Cardiac muscle cell (in vitro differentiated cells and primary cell): Measurements from ENCODE around the gene HLA-DQB2. TPM values are rescaled to one million over a fixed set of nuclear protein-coding genes. Genes with fewer than 3 reads are reported as not detected.
"Not testable (repeated sequence)": the region's sequence is repeated elsewhere in the genome, so short reads cannot be mapped to it uniquely, and the experiment has no call there.

Experiments
- DNase-seq, 2 donors: peaks; one replicate each; pipeline versions ENCODE4 v3.0.0 to v3.0.0-alpha.2; 2010 to 2017; ENCODE audit warnings: low read depth in 1 of 2, low spot score in 1 of 2
- H3K27ac ChIP-seq: fragments of 200-600 bp; sonication (generic); 2 replicates; pipeline ENCODE4 v1.5.1; 2016
- H3K27me3 ChIP-seq: fragments of 200-600 bp; sonication (generic); 2 replicates; pipeline ENCODE4 v1.6.0; 2016; ENCODE audit warnings: control low read depth
- H3K36me3 ChIP-seq: fragments of 200-600 bp; sonication (generic); 2 replicates; pipeline ENCODE4 v1.5.1; 2016; ENCODE audit warnings: control low read depth
- H3K4me1 ChIP-seq: fragments of 200-600 bp; sonication (generic); 2 replicates; pipeline ENCODE4 v1.8.1; 2017; ENCODE audit warnings: low read depth, mild to moderate bottlenecking, mixed run types
- H3K4me3 ChIP-seq: fragments of 200-600 bp; sonication (generic); 2 replicates; pipeline ENCODE4 v1.5.1; 2016; ENCODE audit warnings: mild to moderate bottlenecking
- H3K9me3 ChIP-seq: fragments of 200-600 bp; sonication (generic); 2 replicates; pipeline ENCODE4 v1.5.1; 2017; ENCODE audit warnings: low read depth, mild to moderate bottlenecking, control low read depth
- CTCF ChIP-seq: IDR thresholded peaks from 2 replicates; pipeline ENCODE4 v1.5.1; 2012; ENCODE audit warnings: low read depth, mild to moderate bottlenecking, low read length
- polyA plus RNA-seq: library from polyadenylated mRNA; unstranded; fragments of >200 nt; fragmentation: Nextera tagmentation; extraction: Ambion mirVana; gene quantifications from 2 replicates; pipeline ENCODE4 v1.2.1, GENCODE V29; 2016
- total RNA-seq: library from RNA; depleted of rRNA; stranded (reverse); fragments of >200 nt; gene quantifications from 2 replicates; pipeline ENCODE4 v1.2.3, GENCODE V29; 2016

The HLA-DQB2 gene
- total RNA-seq (not detected in 2 replicates), polyA plus RNA-seq (not detected in 2 replicates)

DNA sequence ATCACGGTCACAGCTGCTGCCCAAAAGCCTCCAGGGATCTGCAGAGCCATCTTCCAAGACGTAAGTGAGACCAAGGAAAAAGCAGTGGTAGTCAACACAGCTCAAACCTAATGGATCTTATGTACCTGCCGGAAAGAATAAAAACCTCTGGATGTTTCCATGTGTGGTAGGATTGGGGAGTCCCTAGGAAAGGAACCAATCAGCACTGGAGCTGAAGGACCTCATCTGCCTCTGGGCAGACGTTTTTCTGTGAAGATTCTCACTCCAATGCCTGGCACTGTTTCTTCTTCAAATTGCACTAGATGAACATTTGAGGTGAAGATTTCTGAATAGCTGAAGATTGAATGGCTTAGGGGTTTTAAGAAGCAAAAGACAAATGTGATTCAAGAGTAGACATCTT, at the start of gene HLA-DQB2:
TSS of gene HLA-DQB2 (minus strand) at position 112 of the 400 bp plus-strand sequence. CDS start at position 50, 62 bp downstream.
- Histone ChIP-seq H3K9me3 (no peaks in the 10 kb centered on the region), H3K4me3 (no peak within 1 kb of the TSS), H3K4me1 (no peaks in the 10 kb centered on the region), H3K27ac (no peak within 1 kb of the TSS), H3K27me3 (no peaks in the 10 kb centered on the region), H3K36me3 (no peaks in the 10 kb centered on the region)
- no peak for TF ChIP-seq CTCF
- no peak for DNase-seq

GRCh38 chr6:32809171-32809570, 45.8 kb upstream of the HLA-DQB2 start:
- peaks cover 7% of the 10 kb centered on the region for H3K27me3 ChIP-seq
- DNase-seq = no peak
- H3K9me3 ChIP-seq = no peaks in the 10 kb centered on the region
- H3K4me3 ChIP-seq = no peak overlapping the region
- no peaks in the 10 kb centered on the region for H3K4me1 ChIP-seq
- no peak for TF ChIP-seq CTCF
- no peak overlapping the region for H3K27ac ChIP-seq
- H3K36me3 ChIP-seq = no peaks in the 10 kb centered on the region

GRCh38 chr6:32807020-32807580, 43.8 kb upstream of the HLA-DQB2 start:
- no peak for TF ChIP-seq CTCF
- no peak for DNase-seq
- H3K9me3 ChIP-seq = no peaks in the 10 kb centered on the region
- no peak overlapping the region for H3K4me3 ChIP-seq
- no peaks in the 10 kb centered on the region for H3K36me3 ChIP-seq
- H3K27ac ChIP-seq = no peak overlapping the region
- H3K27me3 ChIP-seq = peaks cover 4% of the 10 kb centered on the region
- no peaks in the 10 kb centered on the region for H3K4me1 ChIP-seq

- H3K36me3 ChIP-seq, H3K4me1 ChIP-seq, H3K27ac ChIP-seq, H3K9me3 ChIP-seq, H3K27me3 ChIP-seq, H3K4me3 ChIP-seq, DNase-seq: not testable (repeated sequence)
These were observed 42.1 kb upstream of the HLA-DQB2 start for GRCh38 chr6:32805404-32805803.

- Histone ChIP-seq H3K36me3 (no peaks in the 10 kb centered on the region), H3K9me3 (no peaks in the 10 kb centered on the region), H3K4me3 (no peak overlapping the region), H3K27ac (no peak overlapping the region), H3K4me1 (no peaks in the 10 kb centered on the region), H3K27me3 (peaks cover 4% of the 10 kb centered on the region)
- no peak for DNase-seq
- TF ChIP-seq CTCF = no peak
These were observed 40.1 kb upstream of the HLA-DQB2 start for GRCh38 chr6:32803416-32803815.

DNA sequence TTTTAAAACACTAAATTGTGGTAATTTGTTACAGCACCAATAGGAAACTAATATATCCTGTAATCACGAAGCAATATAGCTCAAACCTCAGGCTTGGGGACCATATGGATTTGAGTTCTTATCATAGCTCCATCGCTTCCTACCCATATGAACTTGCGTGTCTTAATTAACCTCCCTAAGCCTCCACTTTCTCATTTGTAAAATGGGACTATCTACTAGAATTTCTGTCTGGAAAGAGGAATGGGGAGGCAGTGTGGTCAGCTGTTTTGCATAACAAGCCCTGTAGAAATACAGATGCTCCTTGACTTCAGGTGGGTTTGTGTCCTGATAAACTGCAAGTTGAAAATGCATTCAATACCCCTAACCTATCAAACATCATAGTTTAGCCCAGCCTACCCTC, 36.4 kb upstream of the HLA-DQB2 start:
- Histone ChIP-seq H3K9me3 (no peaks in the 10 kb centered on the region), H3K4me3 (no peak overlapping the region), H3K4me1 (no peaks in the 10 kb centered on the region), H3K36me3 (no peaks in the 10 kb centered on the region), H3K27ac (no peak overlapping the region), H3K27me3 (peaks cover 9% of the 10 kb centered on the region)
- DNase-seq = no peak
- TF ChIP-seq CTCF = no peak
